ENCODE data around the gene PYROXD2.

The PYROXD2 gene

GRCh38 chr10:98340261-98340939 lies 74.6 kb downstream of the PYROXD2 start:
- no peak for TF ChIP-seq CTCF (conservative IDR thresholded peaks at IDR 0.05; ENCODE audit: low read length)
- DNase-seq (ENCODE audit: low read depth) = peak; percentile 21
- no peak overlapping the region for H3K4me3 ChIP-seq (ENCODE audit: low read length)

- no peak for DNase-seq (ENCODE audit: low read depth)
- TF ChIP-seq CTCF (conservative IDR thresholded peaks at IDR 0.05; ENCODE audit: low read length) = no peak
- no peak overlapping the region for H3K4me3 ChIP-seq (ENCODE audit: low read length)
Observed at GRCh38 chr10:98339799-98340198, 75.2 kb downstream of the PYROXD2 start.

DNA sequence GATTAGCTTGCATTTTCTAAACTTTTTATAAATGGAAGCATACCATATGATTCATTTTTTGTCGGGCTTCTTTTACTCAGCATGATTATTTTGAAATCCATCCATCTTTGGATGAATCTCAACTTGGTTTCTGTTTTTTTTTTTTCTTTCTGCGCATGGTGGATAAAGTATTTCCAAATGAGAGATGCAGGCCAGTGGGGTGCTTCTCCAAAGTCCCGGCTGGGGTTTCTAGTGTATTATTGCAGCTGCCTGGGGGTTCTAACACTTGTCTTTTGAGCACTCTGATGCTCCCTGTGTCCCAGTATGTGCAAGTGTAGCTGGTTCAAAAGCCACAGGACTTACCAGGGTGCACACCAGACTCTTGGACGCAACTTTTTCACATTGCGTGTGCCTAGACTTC lies 76.1 kb downstream of the PYROXD2 start:
- peak; percentile 48 for DNase-seq (ENCODE audit: low read depth)
- no peak overlapping the region for H3K4me3 ChIP-seq (ENCODE audit: low read length)
- no peak for TF ChIP-seq CTCF (conservative IDR thresholded peaks at IDR 0.05; ENCODE audit: low read length)

- H3K4me3 ChIP-seq (ENCODE audit: low read length) = no peak overlapping the region
- no peak for TF ChIP-seq CTCF (conservative IDR thresholded peaks at IDR 0.05; ENCODE audit: low read length)
- DNase-seq (ENCODE audit: low read depth) = peak; percentile 45
Observed at GRCh38 chr10:98338318-98338717, 76.7 kb downstream of the PYROXD2 start.

DNA sequence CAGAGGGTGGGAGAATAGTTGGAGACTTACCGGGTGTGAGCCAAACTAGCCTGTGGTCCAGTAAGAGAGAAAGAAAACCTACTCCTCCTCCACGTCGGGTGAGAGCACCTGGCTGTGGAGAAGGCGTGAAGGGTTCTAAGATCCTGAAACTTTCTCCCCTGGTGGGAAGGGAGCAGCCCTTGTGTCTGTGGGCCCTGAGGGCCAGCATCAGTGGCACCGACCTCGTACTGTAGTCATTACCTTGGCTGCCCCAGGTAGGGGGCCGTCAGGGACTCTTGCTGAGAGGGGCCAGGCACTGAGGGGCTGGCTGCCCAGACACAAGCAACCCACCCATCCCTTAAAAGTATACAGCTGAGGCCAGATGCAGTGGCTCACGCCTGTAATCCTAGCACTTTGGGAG lies 77.5 kb downstream of the PYROXD2 start:
- no peak overlapping the region for H3K4me3 ChIP-seq (ENCODE audit: low read length)
- no peak for DNase-seq (ENCODE audit: low read depth)
- no peak for TF ChIP-seq CTCF (conservative IDR thresholded peaks at IDR 0.05; ENCODE audit: low read length)

Measured in AG10803 (cell line).